ENCODE measurements around the gene CD2.

GRCh38 chr1:116793357-116793935, 39.2 kb downstream of the CD2 start:
- no peak for TF ChIP-seq CTCF (conservative IDR thresholded peaks at IDR 0.05; ENCODE audit: low read depth, low read length)
- TF ChIP-seq EZH2 (IDR thresholded peaks at IDR 0.05; ENCODE audit: borderline replicate concordance, low read depth, low read length, poor library complexity, severe bottlenecking) = no peak

Data from A673 (cell line).